ENCODE measurements around the gene RASSF5.

DNA sequence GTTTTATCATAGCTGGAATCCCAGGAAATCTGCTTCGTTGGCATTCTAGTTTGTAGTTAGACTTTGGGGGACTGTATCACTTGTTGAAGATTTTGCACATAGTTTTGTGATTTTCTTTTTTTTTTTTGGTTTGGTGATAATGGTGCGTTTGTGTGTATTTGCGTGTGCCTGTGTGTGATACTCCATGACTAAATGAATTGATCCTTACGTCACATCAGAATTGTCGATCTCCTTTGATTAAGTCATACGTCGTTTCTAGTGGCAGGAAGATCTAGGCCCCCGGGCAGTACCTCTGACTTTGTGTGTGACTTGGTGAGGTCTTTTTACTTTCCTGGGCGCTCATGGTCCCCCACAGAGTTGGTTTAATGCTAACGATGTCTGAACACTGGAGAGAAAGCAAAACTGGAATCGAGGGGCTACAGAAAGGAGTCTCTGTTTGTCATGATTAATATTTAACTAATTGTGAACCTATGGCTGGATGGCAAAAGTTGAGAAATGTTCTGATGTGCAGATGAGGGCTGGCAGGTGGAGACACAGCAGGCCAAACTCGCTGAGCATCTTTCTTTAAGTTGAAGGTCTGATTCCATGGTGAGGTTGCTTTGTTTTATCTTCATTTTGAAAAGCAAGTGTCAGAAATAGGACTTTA is 2.4 kb downstream of the RASSF5 start:
- TF ChIP-seq, protein P1, sequence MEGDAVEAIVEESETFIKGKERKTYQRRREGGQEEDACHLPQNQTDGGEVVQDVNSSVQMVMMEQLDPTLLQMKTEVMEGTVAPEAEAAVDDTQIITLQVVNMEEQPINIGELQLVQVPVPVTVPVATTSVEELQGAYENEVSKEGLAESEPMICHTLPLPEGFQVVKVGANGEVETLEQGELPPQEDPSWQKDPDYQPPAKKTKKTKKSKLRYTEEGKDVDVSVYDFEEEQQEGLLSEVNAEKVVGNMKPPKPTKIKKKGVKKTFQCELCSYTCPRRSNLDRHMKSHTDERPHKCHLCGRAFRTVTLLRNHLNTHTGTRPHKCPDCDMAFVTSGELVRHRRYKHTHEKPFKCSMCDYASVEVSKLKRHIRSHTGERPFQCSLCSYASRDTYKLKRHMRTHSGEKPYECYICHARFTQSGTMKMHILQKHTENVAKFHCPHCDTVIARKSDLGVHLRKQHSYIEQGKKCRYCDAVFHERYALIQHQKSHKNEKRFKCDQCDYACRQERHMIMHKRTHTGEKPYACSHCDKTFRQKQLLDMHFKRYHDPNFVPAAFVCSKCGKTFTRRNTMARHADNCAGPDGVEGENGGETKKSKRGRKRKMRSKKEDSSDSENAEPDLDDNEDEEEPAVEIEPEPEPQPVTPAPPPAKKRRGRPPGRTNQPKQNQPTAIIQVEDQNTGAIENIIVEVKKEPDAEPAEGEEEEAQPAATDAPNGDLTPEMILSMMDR (optimal IDR thresholded peaks at IDR 0.05 in 1 of 3, IDR thresholded peaks at IDR 0.05 in 1 of 3, conservative IDR thresholded peaks at IDR 0.05 in 1 of 3; ENCODE audit: extremely low read depth in 1 of 3, insufficient read depth in 2 of 3, low read length in 3 of 3), result no peak
- TF ChIP-seq EZH2 (IDR thresholded peaks at IDR 0.05; ENCODE audit: low read length), result no peak

All from keratinocyte (primary cell).